ENCODE results near the gene TSHZ2. TPM values are rescaled to one million over a fixed set of nuclear protein-coding genes. Genes with fewer than 3 reads are reported as not detected.

TSHZ2 gene
- total RNA-seq, 1 experiment from 2014 or later, result 0.07 TPM

- H3K27ac ChIP-seq (ENCODE audit: insufficient read length, low read depth, low read length), result no peak overlapping the region
- no peak overlapping the region for H4K91ac ChIP-seq (ENCODE audit: insufficient read length, low read depth, low read length)
- no peaks in the 10 kb centered on the region for H4K20me1 ChIP-seq (ENCODE audit: control insufficient read depth, insufficient read depth, insufficient read length)
- no peak overlapping the region for H2BK20ac ChIP-seq (ENCODE audit: low read depth, low read length, poor library complexity, severe bottlenecking)
- no peak overlapping the region for H2BK5ac ChIP-seq (ENCODE audit: insufficient read length, low read length)
- H4K8ac ChIP-seq (replicated peaks; ENCODE audit: insufficient read length, low read depth, low read length), result no peak overlapping the region
- no peak overlapping the region for H3K9ac ChIP-seq (ENCODE audit: extremely low read depth, insufficient read length, low read length)
- H3K9me3 ChIP-seq (ENCODE audit: control insufficient read depth, low read depth, low read length), result no peaks in the 10 kb centered on the region
- H2BK12ac ChIP-seq (ENCODE audit: insufficient read length, low read depth, low read length), result no peak overlapping the region
- no peak overlapping the region for H4K5ac ChIP-seq (ENCODE audit: insufficient read length, low read depth, low read length)
- H3K36me3 Mint-ChIP-seq (ENCODE audit: insufficient read depth in 1 of 3, low read depth in 3 of 3), result no peaks in the 10 kb centered on the region
- no peaks in the 10 kb centered on the region for H3K27me3 ChIP-seq (ENCODE audit: insufficient read depth, low read length)
- no peak overlapping the region for H2AK5ac ChIP-seq (ENCODE audit: insufficient read length, low read length)
- H3K56ac ChIP-seq (ENCODE audit: insufficient read length, low read depth, low read length), result no peak overlapping the region
- H3K23me2 ChIP-seq (ENCODE audit: insufficient read length, low read depth, low read length, poor library complexity, severe bottlenecking), result no peaks in the 10 kb centered on the region
- H2BK120ac ChIP-seq (ENCODE audit: low read depth, low read length, poor library complexity, severe bottlenecking), result no peak overlapping the region
- no peak overlapping the region for H2BK15ac ChIP-seq (ENCODE audit: low read depth, low read length)
- H3K4me2 ChIP-seq (ENCODE audit: insufficient read depth, insufficient read length, low read length), result no peak overlapping the region
- H3K18ac ChIP-seq (ENCODE audit: insufficient read length, low read depth, low read length), result no peak overlapping the region
- no peak overlapping the region for H2AFZ ChIP-seq (ENCODE audit: low read length)
- TF ChIP-seq CTCF (conservative IDR thresholded peaks at IDR 0.05), result no peak
- H3K4me3 Mint-ChIP-seq, result no peak overlapping the region
- H3K23ac ChIP-seq (ENCODE audit: insufficient read length, low read depth, low read length), result no peak overlapping the region
- H3K14ac ChIP-seq (ENCODE audit: insufficient read depth, low read length), result no peak overlapping the region
- H3K4ac ChIP-seq (ENCODE audit: low read depth, low read length), result no peak overlapping the region
- no peak overlapping the region for H3T11ph ChIP-seq (ENCODE audit: low read length)
- no peaks in the 10 kb centered on the region for H3K79me2 ChIP-seq (ENCODE audit: insufficient read depth, low read length)
- H3K27me3 Mint-ChIP-seq (ENCODE audit: low read depth), result no peaks in the 10 kb centered on the region; the same call in 1 of the 2 replicates
- peaks cover 18% of the 10 kb centered on the region in 2 experiments for H3K4me1 Mint-ChIP-seq
- H3K4me1 ChIP-seq (ENCODE audit: insufficient read depth, low read length), result peaks cover 2% of the 10 kb centered on the region; the same call in 1 of the 2 replicates
- no peaks in the 10 kb centered on the region for H3K79me1 ChIP-seq (ENCODE audit: insufficient read depth, low read depth, low read length, poor library complexity, severe bottlenecking)
- no peak for DNase-seq
- no peaks in the 10 kb centered on the region for H3K9me3 Mint-ChIP-seq
- no peak overlapping the region for H3K27ac Mint-ChIP-seq
Observed at GRCh38 chr20:53164072-53164471, 191.9 kb downstream of the TSHZ2 start.

Data from H9 (cell line).